Memory B cell (primary cell): ENCODE data around the gene WDR11.

ENCODE experiments used
- ATAC-seq: fragments of 150-1000 bp; cut with Tn5 transposase; 2 replicates; pipeline ENCODE4 v1.10.0; 2021; ENCODE audit warnings: low read depth, mild to moderate bottlenecking, moderate library complexity
- DNase-seq, 2 donors: peaks; one replicate each; pipeline ENCODE4 v3.0.0; 2022; ENCODE audit warnings: low spot score in 2 of 2
- H3K27ac Mint-ChIP-seq: one replicate; pipeline ENCODE4 v1.8.0; 2022; ENCODE audit warnings: mild to moderate bottlenecking, moderate library complexity, mixed read lengths
- H3K27me3 Mint-ChIP-seq: one replicate; pipeline ENCODE4 v1.8.0; 2022; ENCODE audit warnings: mixed read lengths
- H3K36me3 Mint-ChIP-seq: one replicate; pipeline ENCODE4 v1.8.0; 2022; ENCODE audit warnings: mild to moderate bottlenecking, mixed read lengths
- H3K4me1 Mint-ChIP-seq: one replicate; pipeline ENCODE4 v1.8.0; 2022; ENCODE audit warnings: mixed read lengths
- H3K4me3 Mint-ChIP-seq: one replicate; pipeline ENCODE4 v1.8.0; 2022; ENCODE audit warnings: mild to moderate bottlenecking, moderate library complexity, mixed read lengths
- H3K9me3 Mint-ChIP-seq: one replicate; pipeline ENCODE4 v1.8.0; 2022; ENCODE audit warnings: mixed read lengths

Gene WDR11

DNA sequence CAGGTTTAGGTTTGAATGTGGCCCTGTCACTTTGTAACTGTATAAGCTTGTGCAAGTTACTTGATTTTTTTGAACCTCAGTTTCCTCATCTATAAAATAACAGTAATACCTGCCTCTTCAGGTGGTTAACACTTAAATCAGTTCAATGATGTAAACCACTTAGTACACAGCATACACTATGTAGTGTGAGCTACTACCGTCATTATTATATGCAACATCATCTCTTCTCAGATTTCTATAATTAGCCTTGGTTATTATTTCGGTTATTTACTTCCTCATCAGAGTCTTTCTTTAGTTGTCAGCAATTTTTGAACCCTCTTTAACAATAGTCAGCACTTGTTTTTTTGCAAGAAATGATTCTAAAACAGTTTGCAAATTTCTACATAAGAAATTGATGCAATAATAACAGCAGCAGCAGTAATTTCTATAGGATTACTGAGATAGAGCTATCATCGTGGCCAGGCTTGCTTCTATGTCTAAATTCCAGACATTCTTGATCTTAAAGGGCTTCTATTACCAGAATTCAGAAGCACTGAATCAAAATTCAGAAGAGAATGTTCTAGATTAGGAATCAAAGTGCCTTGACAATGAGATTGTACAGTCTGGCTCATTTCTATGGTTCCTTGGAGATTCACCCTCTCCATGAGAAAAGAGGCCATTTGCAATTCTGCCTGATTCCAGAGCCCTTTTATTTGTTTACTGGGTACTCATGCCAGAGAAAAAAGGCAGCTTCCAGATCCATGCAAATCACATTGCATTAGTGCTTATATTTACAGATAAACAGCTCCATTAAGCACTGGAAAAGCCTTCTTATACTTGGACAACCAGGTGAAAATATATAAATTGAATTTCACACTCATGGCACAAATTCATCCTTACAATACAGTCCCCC is 25.0 kb upstream of the WDR11 start:
- Mint-ChIP-seq H3K36me3 (peaks cover 7% of the 10 kb centered on the region), H3K4me3 (peak overlapping the region; percentile 5), H3K4me1 (peaks cover 27% of the 10 kb centered on the region), H3K27ac (peak overlapping the region; percentile 87), H3K9me3 (no peaks in the 10 kb centered on the region), H3K27me3 (peaks cover 3% of the 10 kb centered on the region)
- DNase-seq (no peak), ATAC-seq (peak; percentile 27)

GRCh38 chr10:120827251-120827875 is 23.8 kb upstream of the WDR11 start:
- Mint-ChIP-seq H3K36me3 (peaks cover 7% of the 10 kb centered on the region), H3K27me3 (peaks cover 3% of the 10 kb centered on the region), H3K9me3 (no peaks in the 10 kb centered on the region), H3K4me3 (peak overlapping the region; percentile 11), H3K4me1 (peaks cover 27% of the 10 kb centered on the region), H3K27ac (peak overlapping the region; percentile 87)
- peak; percentile 94 for ATAC-seq
- peak in 1 of 2 donors; percentile 18 for DNase-seq

DNA sequence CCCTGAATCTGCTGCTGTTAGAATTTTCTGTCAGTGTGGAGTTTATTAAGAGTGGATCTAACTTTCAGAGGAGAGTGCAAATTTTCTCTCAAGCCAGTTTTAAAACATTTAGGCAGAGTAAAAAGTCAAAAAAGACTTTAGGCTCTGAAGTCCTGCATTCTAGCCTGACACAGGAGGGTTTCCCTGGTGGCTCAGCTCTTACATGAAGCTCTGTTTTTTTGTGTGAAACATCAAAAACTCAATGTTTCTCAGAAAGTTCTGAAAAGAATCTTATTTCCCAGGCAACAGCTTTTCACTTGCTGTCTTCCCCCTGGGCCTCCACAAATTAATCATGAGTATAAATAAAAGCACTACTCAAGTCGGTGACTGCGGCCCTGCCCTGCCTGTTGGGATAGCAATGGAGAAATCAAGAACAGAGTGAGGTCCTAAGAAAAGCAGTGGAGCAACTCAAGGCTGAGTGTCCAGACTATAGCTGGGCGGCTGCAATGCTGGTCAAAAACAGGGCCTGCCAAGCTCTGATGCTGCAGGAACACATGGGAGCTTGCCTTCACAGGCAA is 22.3 kb upstream of the WDR11 start:
- DNase-seq = no peak
- Mint-ChIP-seq H3K36me3 (peaks cover 4% of the 10 kb centered on the region), H3K9me3 (no peaks in the 10 kb centered on the region), H3K27ac (no peak overlapping the region), H3K4me1 (peaks cover 29% of the 10 kb centered on the region), H3K4me3 (no peak overlapping the region), H3K27me3 (no peaks in the 10 kb centered on the region)
- ATAC-seq = no peak

- DNase-seq = no peak
Observed at GRCh38 chr10:120832106-120832505, 19.1 kb upstream of the WDR11 start.

GRCh38 chr10:120833222-120833928 is 17.8 kb upstream of the WDR11 start:
- Mint-ChIP-seq H3K27me3 (no peaks in the 10 kb centered on the region), H3K36me3 (peaks cover 2% of the 10 kb centered on the region), H3K4me1 (peaks cover 2% of the 10 kb centered on the region), H3K9me3 (no peaks in the 10 kb centered on the region), H3K4me3 (no peak overlapping the region), H3K27ac (no peak overlapping the region)
- DNase-seq = no peak
- ATAC-seq = no peak

More at GRCh38 chr10:120832106-120832505, 19.1 kb upstream of the WDR11 start:
- no peaks in the 10 kb centered on the region for H3K27me3 Mint-ChIP-seq
- no peak for ATAC-seq
- H3K9me3 Mint-ChIP-seq = no peaks in the 10 kb centered on the region
- peaks cover 2% of the 10 kb centered on the region for H3K36me3 Mint-ChIP-seq
- H3K4me3 Mint-ChIP-seq = no peak overlapping the region
- H3K27ac Mint-ChIP-seq = no peak overlapping the region
- H3K4me1 Mint-ChIP-seq = peaks cover 13% of the 10 kb centered on the region

DNA sequence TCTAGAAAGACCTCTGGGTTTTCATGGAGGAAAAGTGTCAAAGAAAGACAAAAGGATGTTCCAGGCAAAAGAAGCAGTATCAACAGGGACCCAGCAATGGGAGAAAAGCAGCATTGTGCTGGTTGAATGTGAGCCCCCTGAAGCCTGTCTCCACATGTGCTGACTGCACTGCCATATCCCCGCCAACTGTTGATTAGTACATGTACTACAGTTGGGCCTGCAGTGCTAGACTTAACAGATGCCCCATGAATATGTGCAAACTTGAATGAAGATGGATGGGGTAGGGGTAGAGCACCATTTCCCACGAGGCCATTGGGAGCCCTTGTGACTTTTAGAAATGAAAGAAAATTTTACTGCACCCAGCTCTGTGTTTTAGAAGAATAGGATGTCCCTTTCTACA is 15.6 kb upstream of the WDR11 start:
- Mint-ChIP-seq H3K27me3 (no peaks in the 10 kb centered on the region), H3K4me1 (peaks cover 2% of the 10 kb centered on the region)

GRCh38 chr10:120838941-120839340 is 12.2 kb upstream of the WDR11 start:
- Mint-ChIP-seq H3K27me3 (no peaks in the 10 kb centered on the region), H3K27ac (no peak overlapping the region), H3K4me1 (no peaks in the 10 kb centered on the region), H3K9me3 (no peaks in the 10 kb centered on the region), H3K4me3 (no peak overlapping the region), H3K36me3 (peaks cover 4% of the 10 kb centered on the region)
- no peak for DNase-seq
- ATAC-seq = no peak

More for the DNA sequence above, 15.6 kb upstream of the WDR11 start:
- Mint-ChIP-seq H3K36me3 (peaks cover 2% of the 10 kb centered on the region), H3K27ac (no peak overlapping the region), H3K9me3 (no peaks in the 10 kb centered on the region), H3K4me3 (no peak overlapping the region)
- no peak for DNase-seq
- no peak for ATAC-seq

DNA sequence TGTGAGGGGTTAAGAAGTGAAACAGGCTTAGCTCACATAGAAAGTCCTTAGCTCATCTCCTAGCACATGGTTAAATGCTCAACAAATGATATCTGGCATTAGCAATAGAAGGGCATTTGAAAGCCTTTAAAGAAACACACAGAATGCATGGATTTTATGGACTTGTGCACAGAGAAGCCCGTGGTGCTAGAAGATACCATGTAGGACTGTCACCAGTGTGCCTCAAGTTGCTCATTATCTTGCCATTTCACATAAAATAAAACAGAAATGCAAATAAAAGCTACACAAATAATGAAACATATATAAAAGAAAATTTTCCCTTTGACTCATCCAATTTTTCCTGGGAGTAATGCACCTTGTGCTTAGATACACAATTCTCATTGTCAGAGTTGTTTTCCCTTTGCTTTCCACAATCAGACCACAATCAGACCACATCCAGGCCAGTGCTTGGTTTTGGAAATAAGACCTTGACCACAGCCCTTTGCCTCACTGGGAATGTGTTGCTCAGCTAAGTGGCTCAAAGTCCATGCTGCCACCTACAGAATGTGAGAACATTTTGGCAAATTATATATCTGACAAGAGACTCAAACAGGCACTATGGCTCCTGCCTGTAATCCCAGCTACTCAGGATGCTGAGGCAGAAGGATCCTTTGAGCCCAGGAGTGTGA is 9.5 kb upstream of the WDR11 start:
- Mint-ChIP-seq H3K4me3 (no peak overlapping the region), H3K27ac (no peak overlapping the region), H3K4me1 (peaks cover 4% of the 10 kb centered on the region), H3K9me3 (no peaks in the 10 kb centered on the region), H3K36me3 (peaks cover 4% of the 10 kb centered on the region), H3K27me3 (no peaks in the 10 kb centered on the region)
- no peak for ATAC-seq
- no peak for DNase-seq

DNA sequence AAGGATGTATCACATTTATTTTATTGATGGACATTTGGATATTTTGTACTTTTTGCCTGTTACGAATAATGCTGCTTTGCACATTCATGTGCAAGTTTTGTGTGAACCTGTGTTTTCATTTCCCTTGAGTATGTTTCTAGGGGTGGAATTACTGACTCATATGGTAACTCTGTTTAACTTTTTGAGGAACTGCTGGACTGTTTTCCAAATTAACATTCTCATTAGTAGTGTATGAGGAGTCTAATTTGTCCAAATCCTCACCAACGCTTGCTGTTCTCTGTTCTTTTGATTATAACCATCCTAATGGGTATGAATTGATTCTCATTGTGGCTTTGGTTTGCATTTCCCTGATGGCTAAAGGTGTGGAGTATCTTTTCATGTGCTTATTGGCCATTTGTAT is 3.2 kb downstream of the WDR11 start:
- no peak for DNase-seq
- ATAC-seq = no peak
- no peak overlapping the region for H3K4me3 Mint-ChIP-seq
- peak overlapping the region; percentile 96 for H3K27ac Mint-ChIP-seq
- H3K27me3 Mint-ChIP-seq = no peaks in the 10 kb centered on the region
- H3K36me3 Mint-ChIP-seq = peaks cover 20% of the 10 kb centered on the region
- H3K9me3 Mint-ChIP-seq = peaks cover 1% of the 10 kb centered on the region
- peaks cover 47% of the 10 kb centered on the region for H3K4me1 Mint-ChIP-seq

DNA sequence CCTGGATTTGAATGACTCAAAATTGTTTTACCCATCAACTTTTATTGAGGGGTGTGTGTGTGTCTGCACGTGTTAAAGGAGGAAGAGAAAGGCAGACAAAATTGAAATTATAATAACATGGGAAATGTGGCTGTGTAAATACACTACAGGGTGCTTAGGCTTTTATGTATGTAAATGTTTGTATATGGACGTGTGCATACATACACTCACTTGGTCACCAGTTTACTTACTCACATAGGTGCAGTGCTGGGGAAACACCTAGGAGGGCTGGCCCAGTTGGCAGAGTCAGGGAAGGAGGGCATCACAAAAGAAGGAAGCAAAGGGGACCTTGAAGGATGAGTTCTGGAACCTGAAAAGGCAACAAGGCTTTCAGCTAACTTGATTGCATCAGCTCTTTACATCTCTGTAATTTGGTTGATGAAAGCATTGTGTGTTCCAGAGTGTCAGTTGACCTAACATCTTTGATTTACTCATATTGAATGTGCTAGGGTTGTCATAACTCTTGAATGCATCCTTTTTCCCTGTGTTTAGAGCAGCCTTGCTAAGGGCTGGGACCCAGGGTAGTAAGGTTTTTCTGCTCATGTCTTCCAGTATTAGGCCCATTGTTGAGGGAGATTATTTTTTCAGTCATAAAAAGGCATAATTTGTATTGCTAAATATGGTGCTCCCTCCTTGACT is 10.2 kb downstream of the WDR11 start:
- H3K4me1 Mint-ChIP-seq = peaks cover 8% of the 10 kb centered on the region

DNA sequence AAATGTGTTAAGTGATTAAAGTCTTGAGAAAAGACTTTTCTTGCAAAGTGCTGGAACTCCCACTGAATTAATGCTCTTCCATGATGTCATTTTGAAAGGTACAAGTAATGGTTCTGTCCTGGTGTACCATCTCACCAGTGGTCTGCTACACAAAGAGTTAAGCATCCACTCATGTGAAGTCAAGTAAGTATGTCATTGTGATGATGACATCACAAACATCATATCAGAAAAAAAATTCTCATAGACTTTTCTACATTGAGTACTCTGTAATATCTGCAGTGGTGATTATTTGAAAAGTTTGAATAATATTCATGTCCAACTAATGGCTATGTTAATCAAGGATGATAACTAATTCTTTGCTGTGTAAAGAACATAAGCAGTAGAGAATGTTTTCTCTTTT is 22.6 kb downstream of the WDR11 start:
- Mint-ChIP-seq H3K9me3 (peaks cover 2% of the 10 kb centered on the region), H3K36me3 (peaks cover 27% of the 10 kb centered on the region), H3K4me3 (no peak overlapping the region), H3K4me1 (no peaks in the 10 kb centered on the region), H3K27ac (no peak overlapping the region), H3K27me3 (no peaks in the 10 kb centered on the region)
- DNase-seq = no peak
- no peak for ATAC-seq

More for the DNA sequence above, 10.2 kb downstream of the WDR11 start:
- Mint-ChIP-seq H3K36me3 (peaks cover 22% of the 10 kb centered on the region), H3K27ac (peak overlapping the region; percentile 1), H3K4me3 (no peak overlapping the region), H3K27me3 (no peaks in the 10 kb centered on the region), H3K9me3 (no peaks in the 10 kb centered on the region)
- ATAC-seq (no peak), DNase-seq (no peak)

DNA sequence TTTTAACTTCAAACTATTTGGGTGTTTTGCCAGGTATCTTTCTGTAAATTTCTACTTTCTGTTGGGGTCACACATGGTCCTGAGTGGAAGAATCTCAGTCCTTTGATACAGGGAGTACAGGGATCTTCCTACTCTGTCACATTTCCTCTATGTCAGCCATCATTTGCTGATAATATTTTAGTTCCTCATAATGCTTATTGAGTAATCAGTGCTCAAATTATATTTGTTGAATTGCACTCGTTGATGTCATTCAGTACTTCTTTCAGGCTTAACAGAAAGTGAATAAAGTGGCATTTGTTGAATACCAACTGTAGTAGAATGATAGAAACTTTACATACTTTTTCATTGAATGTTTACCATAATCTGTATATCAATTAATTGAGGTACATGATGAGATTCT is 31.9 kb downstream of the WDR11 start:
- no peaks in the 10 kb centered on the region for H3K4me1 Mint-ChIP-seq
- H3K27ac Mint-ChIP-seq = no peak overlapping the region
- H3K4me3 Mint-ChIP-seq = no peak overlapping the region
- H3K9me3 Mint-ChIP-seq = no peaks in the 10 kb centered on the region
- DNase-seq = no peak
- no peak for ATAC-seq
- no peaks in the 10 kb centered on the region for H3K27me3 Mint-ChIP-seq
- peaks cover 37% of the 10 kb centered on the region for H3K36me3 Mint-ChIP-seq

- no peaks in the 10 kb centered on the region for H3K27me3 Mint-ChIP-seq
- ATAC-seq = no peak
- no peak for DNase-seq
- H3K27ac Mint-ChIP-seq = no peak overlapping the region
- H3K36me3 Mint-ChIP-seq = peaks cover 50% of the 10 kb centered on the region
- H3K4me1 Mint-ChIP-seq = no peaks in the 10 kb centered on the region
- H3K4me3 Mint-ChIP-seq = no peak overlapping the region
- H3K9me3 Mint-ChIP-seq = no peaks in the 10 kb centered on the region
Observed at GRCh38 chr10:120887482-120887881, 36.3 kb downstream of the WDR11 start.
